Fibroblast of lung (primary cell): ENCODE results near the gene SH3D19. TPM values are rescaled to one million over a fixed set of nuclear protein-coding genes. Genes with fewer than 3 reads are reported as not detected.

Experiments used
- DNase-seq, 2 donors: peaks; one replicate each; pipeline versions ENCODE4 v3.0.0 to v3.0.0-alpha.2; 2010; ENCODE audit warnings: low read depth in 2 of 2
- H2AFZ ChIP-seq: 2 replicates; pipeline ENCODE4 v1.5.1; 2012; ENCODE audit warnings: low read length, control low read depth, inconsistent platforms
- H3K27ac ChIP-seq: 2 replicates; pipeline ENCODE4 v1.5.1; 2011; ENCODE audit warnings: low read length, control low read depth; ENCODE audit not compliant: insufficient read depth
- H3K27me3 ChIP-seq: 2 replicates; pipeline ENCODE4 v1.5.1; 2011; ENCODE audit warnings: mild to moderate bottlenecking, low read length; ENCODE audit not compliant: control insufficient read depth, insufficient read depth
- H3K36me3 ChIP-seq: 2 replicates; pipeline ENCODE4 v1.5.1; 2011; ENCODE audit warnings: low read length; ENCODE audit not compliant: control insufficient read depth, insufficient read depth
- H3K4me1 ChIP-seq: 2 replicates; pipeline ENCODE4 v1.5.1; 2011; ENCODE audit warnings: low read length; ENCODE audit not compliant: control insufficient read depth, insufficient read depth; ENCODE audit errors: extremely low read depth
- H3K4me2 ChIP-seq: 2 replicates; pipeline ENCODE4 v1.5.1; 2011; ENCODE audit warnings: low read length, control low read depth; ENCODE audit not compliant: insufficient read depth; ENCODE audit errors: extremely low read depth
- H3K4me3 ChIP-seq, 4 experiments: fragments of 200-600 bp in 1 of 4; sonication (generic) in 1 of 4; replicated peaks in 1 of 4; 2 replicates each; pipeline ENCODE4 v1.5.1; 2011 to 2016; ENCODE audit warnings: low read length in 4 of 4, low read depth in 3 of 4, mild to moderate bottlenecking in 3 of 4, control low read depth in 2 of 4, inconsistent platforms in 1 of 4, mixed read lengths in 1 of 4; ENCODE audit not compliant: insufficient read depth in 1 of 4; ENCODE audit errors: control extremely low read depth in 1 of 4
- H3K79me2 ChIP-seq: 2 replicates; pipeline ENCODE4 v1.5.1; 2012; ENCODE audit warnings: mild to moderate bottlenecking, low read length, inconsistent platforms; ENCODE audit not compliant: control insufficient read depth, insufficient read depth
- H3K9ac ChIP-seq: 2 replicates; pipeline ENCODE4 v1.5.1; 2011; ENCODE audit warnings: mild to moderate bottlenecking, low read length, control low read depth; ENCODE audit not compliant: insufficient read depth
- H3K9me3 ChIP-seq: 2 replicates; pipeline ENCODE4 v1.5.1; 2012; ENCODE audit warnings: low read depth, low read length; ENCODE audit not compliant: control insufficient read depth, insufficient read depth
- H4K20me1 ChIP-seq: 2 replicates; pipeline ENCODE4 v1.5.1; 2011; ENCODE audit warnings: low read length; ENCODE audit not compliant: control insufficient read depth, insufficient read depth; ENCODE audit errors: extremely low read depth
- CTCF ChIP-seq, 2 donors: IDR thresholded peaks in 1 of 2; conservative IDR thresholded peaks in 1 of 2; 1 replicate in 1 of 2; 2 replicates in 1 of 2; pipeline ENCODE4 v1.5.1; 2011 to 2012; ENCODE audit warnings: low read length in 2 of 2, control low read depth in 1 of 2, inconsistent platforms in 1 of 2, low read depth in 1 of 2, mild to moderate bottlenecking in 1 of 2
- EZH2 ChIP-seq: IDR thresholded peaks from 2 replicates; pipeline ENCODE4 v1.5.1; 2012; ENCODE audit warnings: low read length, control low read depth, mild to moderate bottlenecking; ENCODE audit errors: missing control alignments
- polyA plus RNA-seq, 2 donors: library from polyadenylated mRNA; depleted of rRNA in 1 of 2; stranded (reverse) in 1 of 2; unstranded in 1 of 2; fragments of >200 nt; gene quantifications; 2 replicates each; pipeline ENCODE4 v1.2.1, GENCODE V29; 2011 to 2012; ENCODE audit warnings: missing spikeins in 1 of 2
- total RNA-seq: library from RNA; depleted of rRNA; stranded (reverse); fragments of >200 nt; gene quantifications from 2 replicates; pipeline ENCODE4 v1.2.1, GENCODE V29; 2014

Gene SH3D19
- total and polyA plus RNA-seq, 2 donors (not counting 1 experiment from before 2014, with no cell fraction given): 31.4 to 41.3 TPM

GRCh38 chr4:151098979-151099228, 226.5 kb downstream of the SH3D19 start:
- H3K36me3 ChIP-seq: peaks cover 7% of the 10 kb centered on the region
- H3K9ac ChIP-seq: peak overlapping the region; percentile 55
- peaks cover 4% of the 10 kb centered on the region for H4K20me1 ChIP-seq
- H2AFZ ChIP-seq: peak overlapping the region; percentile 99
- no peaks in the 10 kb centered on the region for H3K27me3 ChIP-seq
- no peak for DNase-seq
- peak overlapping the region; percentile 87 for H3K4me2 ChIP-seq
- peaks cover 3% of the 10 kb centered on the region for H3K4me1 ChIP-seq
- peak overlapping the region; percentile 38 to 99 (median 66) for H3K4me3 ChIP-seq
- H3K9me3 ChIP-seq: no peaks in the 10 kb centered on the region
- no peak for TF ChIP-seq CTCF (conservative IDR thresholded peaks at IDR 0.05 in 1 of 2, IDR thresholded peaks at IDR 0.05 in 1 of 2; ENCODE audit: low read depth in 1 of 2, low read length in 2 of 2)
- no peak for TF ChIP-seq EZH2
- H3K27ac ChIP-seq: peak overlapping the region; percentile 54
- H3K79me2 ChIP-seq: peaks cover 37% of the 10 kb centered on the region

GRCh38 chr4:151097759-151098158, 227.6 kb downstream of the SH3D19 start:
- Histone ChIP-seq H3K9ac (no peak overlapping the region), H3K27me3 (no peaks in the 10 kb centered on the region), H3K4me2 (no peak overlapping the region), H3K4me3 (no peak overlapping the region), H2AFZ (no peak overlapping the region), H3K9me3 (no peaks in the 10 kb centered on the region), H3K36me3 (peaks cover 6% of the 10 kb centered on the region), H3K27ac (no peak overlapping the region), H3K4me1 (peaks cover 3% of the 10 kb centered on the region), H3K79me2 (peaks cover 32% of the 10 kb centered on the region), H4K20me1 (peaks cover 4% of the 10 kb centered on the region)
- no peak for TF ChIP-seq EZH2
- TF ChIP-seq CTCF (conservative IDR thresholded peaks at IDR 0.05 in 1 of 2, IDR thresholded peaks at IDR 0.05 in 1 of 2; ENCODE audit: low read depth in 1 of 2, low read length in 2 of 2): no peak
- DNase-seq: no peak

- Histone ChIP-seq H3K9ac (no peak overlapping the region), H2AFZ (no peak overlapping the region), H3K27me3 (no peaks in the 10 kb centered on the region), H3K9me3 (no peaks in the 10 kb centered on the region), H3K79me2 (peaks cover 7% of the 10 kb centered on the region), H3K27ac (no peak overlapping the region), H3K4me1 (no peaks in the 10 kb centered on the region), H4K20me1 (peaks cover under 1% of the 10 kb centered on the region), H3K4me2 (no peak overlapping the region), H3K36me3 (no peaks in the 10 kb centered on the region), H3K4me3 (no peak overlapping the region)
- no peak for TF ChIP-seq CTCF (conservative IDR thresholded peaks at IDR 0.05 in 1 of 2, IDR thresholded peaks at IDR 0.05 in 1 of 2; ENCODE audit: low read depth in 1 of 2, low read length in 2 of 2)
- TF ChIP-seq EZH2: no peak
- DNase-seq: no peak
Measured at GRCh38 chr4:151095142-151095541, 230.3 kb downstream of the SH3D19 start.
